Stimulated activated CD4-positive, alpha-beta T cell treated with anti-CD3 and anti-CD28 coated beads, Interleukin-2, amount 100 ng/mL, for 48 hours (primary cell): ENCODE results near the gene ADSS1.
"Not testable (repeated sequence)": the region's sequence is repeated elsewhere in the genome, so short reads cannot be mapped to it uniquely, and the experiment has no call there.

Source experiments
- DNase-seq, 2 donors: peaks; one replicate each; pipeline ENCODE4 v3.0.0-alpha.2; 2020

ADSS1 gene

GRCh38 chr14:104717646-104718045, 6.4 kb upstream of the ADSS1 start:
- DNase-seq = no peak

- no peak for DNase-seq
Measured at GRCh38 chr14:104718147-104718546, 5.9 kb upstream of the ADSS1 start.

- DNase-seq = no peak
Measured at GRCh38 chr14:104718871-104719270, 5.2 kb upstream of the ADSS1 start.

DNA sequence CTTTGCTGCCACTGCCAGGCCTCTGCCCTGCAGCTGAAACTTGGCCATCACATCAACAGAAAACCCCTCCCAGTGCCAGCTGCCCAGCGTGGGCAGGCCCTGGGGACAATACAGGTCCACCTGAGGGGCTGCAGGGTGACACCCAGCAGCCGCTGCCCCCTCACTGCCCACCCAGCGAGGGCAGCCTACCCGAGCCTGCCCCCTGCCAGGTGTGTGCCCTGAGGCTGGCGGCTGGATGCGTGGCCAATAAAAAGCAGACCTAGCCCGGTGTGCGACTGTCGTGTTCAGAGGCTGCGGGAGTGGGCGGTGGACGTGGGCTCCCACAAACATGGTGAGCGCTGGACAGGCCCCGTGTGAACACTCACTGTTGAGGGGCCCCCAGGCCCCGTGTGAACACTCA, 4.7 kb upstream of the ADSS1 start:
- DNase-seq = no peak

DNA sequence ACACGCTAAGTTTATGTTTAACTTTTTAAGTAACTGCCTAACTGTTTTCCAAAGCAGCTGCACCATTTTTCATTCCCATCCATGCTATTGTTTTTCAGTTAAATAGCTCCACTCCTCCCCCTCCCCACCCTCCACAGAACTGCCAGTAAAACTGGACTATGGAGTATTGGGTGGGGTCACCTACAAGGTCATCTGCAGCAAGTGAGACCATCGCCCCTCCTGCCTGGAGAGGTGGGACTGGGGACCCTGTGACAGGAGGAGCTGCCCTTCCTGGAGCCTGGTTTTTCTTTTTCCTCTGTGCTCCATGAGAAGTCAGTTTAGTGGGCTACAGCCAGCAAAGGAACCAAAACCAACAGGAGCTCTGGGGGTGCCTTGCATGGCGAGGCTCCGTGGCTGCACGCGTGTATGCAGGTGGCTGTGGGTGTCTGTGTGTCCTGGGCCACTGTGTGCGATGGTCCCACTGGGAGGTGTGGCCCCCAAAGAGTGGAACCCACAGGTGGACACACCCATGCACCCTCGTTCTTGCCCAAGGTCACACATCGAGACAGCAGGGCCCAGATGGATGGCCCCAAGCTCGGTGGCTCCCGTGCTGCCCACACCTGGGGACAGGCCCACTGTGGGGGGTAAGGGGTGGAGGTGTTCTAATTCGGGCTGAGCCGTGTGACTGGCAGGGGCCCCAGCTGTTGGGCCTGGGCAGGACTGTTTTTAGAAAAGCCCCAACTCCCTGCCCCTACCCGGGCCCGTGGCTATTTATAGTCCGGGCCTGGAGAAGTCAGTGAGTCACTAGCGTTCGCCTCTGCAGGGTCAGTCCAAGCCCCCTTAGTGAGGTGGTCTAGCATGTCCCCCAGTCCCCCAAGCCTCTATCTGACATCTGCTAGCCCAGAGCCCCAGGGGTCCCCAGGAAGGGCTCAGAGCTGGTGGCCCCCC, 2.3 kb upstream of the ADSS1 start:
- no peak for DNase-seq

GRCh38 chr14:104722938-104723650, 935 bp upstream of the ADSS1 start:
- DNase-seq = no peak

DNA sequence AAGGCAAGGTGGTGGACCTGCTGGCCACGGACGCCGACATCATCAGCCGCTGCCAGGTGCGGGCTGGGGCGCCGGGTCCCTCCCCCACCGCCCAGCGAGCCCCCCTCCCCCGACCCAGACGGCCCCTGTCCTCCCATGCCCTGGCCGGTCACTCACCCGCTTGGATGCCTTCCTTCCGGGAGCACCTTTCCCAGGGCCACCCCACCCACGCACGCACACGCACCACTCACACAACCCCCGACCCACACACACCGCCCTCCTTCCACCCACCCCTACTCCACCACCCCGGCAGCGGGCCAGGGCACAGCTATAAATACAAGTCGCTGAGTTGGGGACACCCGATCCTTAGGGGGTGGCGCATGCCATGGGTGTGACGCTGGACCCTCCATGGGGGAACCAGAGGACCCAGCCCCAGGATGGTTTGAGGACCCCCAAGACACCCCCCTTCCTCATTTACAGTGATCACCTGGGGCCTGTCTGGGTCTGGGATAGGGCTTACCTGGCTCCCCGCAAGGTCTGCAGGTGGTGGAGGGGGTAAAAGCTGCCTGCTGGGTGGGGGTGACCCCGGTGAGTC, 465 bp downstream of the ADSS1 start:
- DNase-seq = no peak

- DNase-seq = no peak
Measured at GRCh38 chr14:104724981-104725771, 1.1 kb downstream of the ADSS1 start.

DNA sequence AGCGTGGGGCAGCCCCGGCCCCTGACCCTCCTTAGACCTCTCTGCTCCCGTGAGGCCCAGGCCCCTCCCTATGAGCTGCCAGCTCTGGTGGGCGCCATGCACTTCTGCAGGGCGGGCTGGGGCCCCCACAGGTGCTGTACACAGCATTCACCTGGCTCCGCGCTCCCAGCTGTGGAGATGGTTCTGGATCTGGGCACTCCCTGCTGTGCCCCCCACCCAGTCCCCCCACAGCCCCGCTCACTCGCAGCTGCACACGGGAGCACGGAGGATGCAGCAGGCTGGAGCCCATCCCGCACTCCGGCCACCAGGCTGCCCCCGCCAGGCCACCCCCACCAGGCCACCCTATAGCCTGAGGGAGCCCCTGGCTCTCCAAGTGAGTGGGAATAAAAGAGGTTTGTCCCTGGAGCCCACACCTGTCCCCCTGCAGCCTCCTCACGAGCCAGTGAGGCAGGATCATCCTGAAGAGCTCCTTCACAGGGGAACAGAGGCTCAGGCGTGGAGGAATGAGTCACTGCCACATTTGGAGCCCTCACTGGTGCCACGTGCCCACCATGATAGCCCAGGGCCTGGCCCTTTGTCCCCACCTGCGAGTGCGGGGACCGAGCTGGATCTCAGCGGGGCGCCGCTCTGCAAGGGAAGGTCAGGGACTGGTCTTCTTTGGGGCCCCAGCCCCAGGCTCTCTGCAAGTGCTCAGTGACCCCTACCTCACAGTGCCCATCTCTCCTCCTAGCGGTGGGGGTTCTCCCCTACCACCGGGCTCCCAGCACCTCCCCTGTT, 1.9 kb downstream of the ADSS1 start:
- DNase-seq = no peak

- DNase-seq = no peak
Measured at GRCh38 chr14:104726600-104727451, 2.8 kb downstream of the ADSS1 start.

- no peak for DNase-seq
Measured at GRCh38 chr14:104728631-104729030, 4.6 kb downstream of the ADSS1 start.

GRCh38 chr14:104729176-104729834, 5.3 kb downstream of the ADSS1 start:
- DNase-seq = not testable (repeated sequence)

GRCh38 chr14:104729835-104730181, 5.8 kb downstream of the ADSS1 start:
- DNase-seq = no peak

DNA sequence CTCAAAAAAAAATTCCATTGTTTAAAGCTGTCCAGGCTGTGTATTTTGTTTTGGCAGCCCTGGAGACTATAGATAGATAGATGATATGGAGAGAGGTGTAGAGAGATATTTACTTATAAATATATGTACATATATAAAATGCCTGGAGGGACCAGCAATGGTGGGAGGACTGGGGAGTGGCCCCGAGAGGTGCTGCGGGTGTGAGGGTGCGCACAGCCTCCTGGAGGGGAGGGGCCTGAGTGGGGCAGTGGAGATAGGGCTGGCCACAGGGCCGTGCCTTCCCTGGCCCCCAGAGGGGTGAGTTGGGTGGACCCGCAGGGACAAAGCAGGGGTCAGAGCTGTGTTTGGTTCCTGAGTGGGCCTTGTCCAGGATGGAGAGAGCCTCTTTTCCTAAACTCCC, 6.5 kb downstream of the ADSS1 start:
- DNase-seq = no peak

GRCh38 chr14:104731320-104732294, 7.6 kb downstream of the ADSS1 start:
- no peak for DNase-seq

GRCh38 chr14:104732355-104732804, 8.4 kb downstream of the ADSS1 start:
- DNase-seq = no peak

DNA sequence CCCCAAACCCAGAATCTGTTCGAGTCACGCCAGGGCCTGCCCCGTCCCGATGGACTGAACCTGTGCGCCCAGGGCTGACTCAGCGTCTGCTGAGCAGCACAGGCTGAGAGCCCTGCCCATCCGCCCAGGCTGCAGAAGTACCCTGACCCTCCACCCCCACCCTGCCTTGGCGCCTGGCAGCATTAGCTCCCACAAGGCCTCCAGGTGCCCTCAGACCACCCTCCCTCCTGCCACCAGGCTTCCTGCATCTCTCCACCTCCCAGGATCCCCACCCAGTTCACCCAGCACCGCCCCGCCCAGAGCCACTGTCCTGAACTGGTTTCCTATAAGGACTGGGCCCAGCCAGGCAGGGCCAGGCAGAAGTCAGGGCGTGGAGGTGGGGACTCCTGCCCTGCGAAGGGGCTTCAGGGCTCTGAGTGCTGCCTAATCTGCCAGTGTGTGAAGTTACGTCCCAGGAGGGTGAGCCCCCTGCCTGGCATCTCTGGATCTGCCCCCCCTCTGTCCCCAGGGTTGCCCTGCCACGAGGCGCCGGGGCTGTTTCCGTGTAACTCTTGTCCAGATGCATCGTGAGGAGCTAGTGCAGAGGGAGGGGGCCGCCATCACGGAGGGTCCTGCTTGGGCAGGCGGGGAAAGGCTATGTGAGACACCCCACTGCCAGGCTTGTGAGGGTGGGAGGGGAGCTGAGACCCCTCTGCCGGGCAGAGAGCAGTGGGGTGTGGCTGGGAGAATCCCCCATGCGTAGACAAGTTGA, 9.1 kb downstream of the ADSS1 start:
- DNase-seq = no peak

DNA sequence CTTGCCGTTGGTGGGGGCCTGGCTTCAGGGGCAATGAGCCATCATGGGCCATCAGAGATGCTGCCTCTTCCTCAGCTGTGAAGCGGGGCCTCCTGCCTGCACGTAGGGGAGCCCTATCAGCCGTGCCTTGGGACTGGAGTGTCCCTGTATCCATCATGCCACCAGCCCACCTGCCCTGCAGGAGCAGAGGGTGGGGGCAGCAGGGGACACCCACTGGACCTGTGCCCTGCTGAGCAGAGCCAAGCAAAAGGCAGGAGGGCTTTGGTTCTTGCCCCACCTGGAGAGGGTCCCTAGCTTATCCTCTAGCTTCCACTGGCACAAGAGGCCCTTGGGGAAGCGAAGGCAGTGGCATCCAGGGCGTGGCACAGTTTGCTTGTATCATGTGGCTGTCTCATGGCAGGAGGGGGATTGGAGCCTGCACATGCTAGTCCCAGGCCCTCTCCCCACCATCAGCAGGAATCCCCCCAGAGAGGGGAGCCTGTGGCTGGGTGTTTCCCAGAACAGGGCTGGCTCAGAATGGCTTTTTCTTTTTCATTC, 10.1 kb downstream of the ADSS1 start:
- no peak for DNase-seq
